IMR-90 (cell line): ENCODE results near the gene ADAM12. TPM values are rescaled to one million over a fixed set of nuclear protein-coding genes. Genes with fewer than 3 reads are reported as not detected.
A peak's percentile ranks its signal among the peaks of the same experiment; 100 is the strongest.

Experiments
- ATAC-seq: fragments of 200-7000 bp; cut with Tn5 transposase; 2 replicates; pipeline ENCODE4 v1.9.1; 2020; ENCODE audit warnings: low read depth, mild to moderate bottlenecking, moderate library complexity
- BruUV-seq: library from RNA; stranded (reverse); fragments of 400-500 nt; replicated peaks from 2 replicates; lab custom pipeline; 2021; lab: Mats Ljungman, UMichigan
- CTCF ChIA-PET: fragments of 300-600 bp; formaldehyde crosslinking; extraction: SDS; loops from one replicate; lab custom pipeline; 2021; ENCODE audit warnings: antibody characterized with exemption; lab: Yijun Ruan, JAX
- POLR2A ChIA-PET: fragments of 300-600 bp; sonication (Branson Sonifier 250); formaldehyde crosslinking; loops from one replicate; lab custom pipeline; 2022; ENCODE audit warnings: antibody characterized with exemption; ENCODE audit not compliant: unreplicated experiment; lab: Charles Lee
- DNase-seq: peaks from one replicate; pipeline ENCODE4 v3.0.0; 2013
- H2AFZ ChIP-seq: replicated peaks from 2 replicates; pipeline ENCODE3; 2013; ENCODE audit warnings: low read length, mild to moderate bottlenecking; ENCODE audit not compliant: poor library complexity
- H2AK5ac ChIP-seq: 2 replicates; pipeline ENCODE4 v1.6.1; 2013; ENCODE audit warnings: low read depth, low read length, inconsistent platforms
- H2AK9ac ChIP-seq: replicated peaks from 2 replicates; pipeline ENCODE3; 2013; ENCODE audit warnings: mild to moderate bottlenecking, low read depth, low read length, moderate library complexity; ENCODE audit not compliant: poor library complexity
- H2BK120ac ChIP-seq: 2 replicates; pipeline ENCODE4 v1.6.1; 2013; ENCODE audit warnings: low read depth, low read length, inconsistent platforms
- H2BK15ac ChIP-seq: 3 replicates; pipeline ENCODE4 v1.6.1; 2013; ENCODE audit warnings: low read depth, low read length, inconsistent platforms
- H2BK20ac ChIP-seq: 2 replicates; pipeline ENCODE4 v1.6.1; 2013; ENCODE audit warnings: low read depth, mild to moderate bottlenecking, inconsistent platforms, low read length, moderate library complexity
- H2BK5ac ChIP-seq: 2 replicates; pipeline ENCODE4 v1.6.1; 2013; ENCODE audit warnings: mild to moderate bottlenecking, low read depth, low read length, inconsistent platforms; ENCODE audit not compliant: poor library complexity, severe bottlenecking
- H3K14ac ChIP-seq: replicated peaks from 2 replicates; pipeline ENCODE4 v1.6.1; 2013; ENCODE audit warnings: low read depth, low read length, inconsistent platforms
- H3K18ac ChIP-seq: 2 replicates; pipeline ENCODE4 v1.6.1; 2013; ENCODE audit warnings: low read depth, low read length, control low read depth
- H3K23ac ChIP-seq: 2 replicates; pipeline ENCODE4 v1.6.1; 2013; ENCODE audit warnings: low read depth, low read length, inconsistent platforms
- H3K27ac ChIP-seq: 2 replicates; pipeline ENCODE4 v1.5.1; 2013; ENCODE audit warnings: mild to moderate bottlenecking, control low read depth, low read length; ENCODE audit not compliant: insufficient read depth
- H3K27me3 ChIP-seq: 2 replicates; pipeline ENCODE4 v1.6.1; 2013; ENCODE audit warnings: low read length; ENCODE audit not compliant: control insufficient read depth, insufficient read depth
- H3K36me3 ChIP-seq: 2 replicates; pipeline ENCODE4 v1.6.1; 2013; ENCODE audit warnings: low read length, mixed read lengths; ENCODE audit not compliant: control insufficient read depth, insufficient read depth
- H3K4ac ChIP-seq: 2 replicates; pipeline ENCODE4 v1.6.1; 2013; ENCODE audit warnings: low read depth, low read length, inconsistent platforms
- H3K4me1 ChIP-seq: 2 replicates; pipeline ENCODE4 v1.6.1; 2013; ENCODE audit warnings: low read length, mixed read lengths; ENCODE audit not compliant: control insufficient read depth, insufficient read depth
- H3K4me2 ChIP-seq: 2 replicates; pipeline ENCODE4 v1.6.1; 2013; ENCODE audit warnings: low read depth, mild to moderate bottlenecking, control low read depth, low read length, moderate library complexity
- H3K4me3 ChIP-seq: 2 replicates; pipeline ENCODE4 v1.5.1; 2013; ENCODE audit warnings: low read depth, mild to moderate bottlenecking, control low read depth, low read length, moderate library complexity; ENCODE audit not compliant: insufficient read depth
- H3K56ac ChIP-seq: 2 replicates; pipeline ENCODE4 v1.6.1; 2013; ENCODE audit warnings: low read length, inconsistent platforms; ENCODE audit not compliant: insufficient read depth; ENCODE audit errors: extremely low read depth
- H3K79me1 ChIP-seq, 2 experiments: 2 replicates each; pipeline ENCODE4 v1.6.1; 2013; ENCODE audit warnings: low read length in 2 of 2, inconsistent platforms in 1 of 2, low read depth in 1 of 2
- H3K9ac ChIP-seq: 2 replicates; pipeline ENCODE4 v1.6.1; 2013; ENCODE audit warnings: low read depth, low read length, control low read depth
- H3K9me1 ChIP-seq: 2 replicates; pipeline ENCODE4 v1.6.1; 2013; ENCODE audit warnings: low read length, inconsistent platforms; ENCODE audit not compliant: insufficient read depth
- H3K9me3 ChIP-seq: 2 replicates; pipeline ENCODE4 v1.6.1; 2013; ENCODE audit warnings: low read length; ENCODE audit not compliant: control insufficient read depth, insufficient read depth
- H4K20me1 ChIP-seq: 2 replicates; pipeline ENCODE4 v1.6.1; 2013; ENCODE audit warnings: low read length, inconsistent platforms; ENCODE audit not compliant: insufficient read depth
- H4K5ac ChIP-seq: 2 replicates; pipeline ENCODE4 v1.6.1; 2013; ENCODE audit warnings: mild to moderate bottlenecking, low read depth, low read length, control low read depth
- H4K8ac ChIP-seq, 2 experiments: 2 replicates each; pipeline ENCODE4 v1.6.1; 2013; ENCODE audit warnings: low read depth in 2 of 2, low read length in 2 of 2, control low read depth in 1 of 2, inconsistent platforms in 1 of 2
- H4K91ac ChIP-seq: 2 replicates; pipeline ENCODE4 v1.6.1; 2013; ENCODE audit warnings: low read depth, low read length, inconsistent platforms; ENCODE audit not compliant: insufficient read depth
- CEBPB ChIP-seq: IDR thresholded peaks from 2 replicates; pipeline ENCODE4 v1.6.1; 2012; ENCODE audit warnings: low read depth, low read length, improper control_type of control experiment
- CTCF ChIP-seq: conservative IDR thresholded peaks from 2 replicates; pipeline ENCODE4 v1.5.1; 2012; ENCODE audit warnings: mild to moderate bottlenecking, low read depth, low read length, improper control_type of control experiment
- MAZ ChIP-seq: IDR thresholded peaks from 2 replicates; pipeline ENCODE4 v1.6.1; 2012; ENCODE audit warnings: low read depth, mild to moderate bottlenecking, low read length, improper control_type of control experiment, moderate library complexity, borderline replicate concordance
- NFE2L2 ChIP-seq: fragments of 150-350 bp; IDR thresholded peaks from 2 replicates; pipeline ENCODE4 v1.6.1; 2016; ENCODE audit warnings: low read depth, mild to moderate bottlenecking, low read length
- RAD21 ChIP-seq: IDR thresholded peaks from 2 replicates; pipeline ENCODE4 v1.6.1; 2012; ENCODE audit warnings: low read length, improper control_type of control experiment
- RCOR1 ChIP-seq: IDR thresholded peaks from 2 replicates; pipeline ENCODE4 v1.6.1; 2012; ENCODE audit warnings: mild to moderate bottlenecking, low read length, improper control_type of control experiment; ENCODE audit not compliant: insufficient replicate concordance
- SMC3 ChIP-seq: fragments of 150-350 bp; IDR thresholded peaks from 2 replicates; pipeline ENCODE4 v1.6.1; 2016; ENCODE audit warnings: low read depth, mild to moderate bottlenecking, antibody characterized with exemption, low read length, moderate library complexity
- USF2 ChIP-seq: fragments of 150-350 bp; IDR thresholded peaks from 2 replicates; pipeline ENCODE4 v1.6.1; 2017; ENCODE audit warnings: mild to moderate bottlenecking, antibody characterized with exemption, low read length, low read depth
- WGBS, 2 experiments: methylation state at CpG; one replicate each; pipeline versions ENCODE4 v1.1.5 to v1.1.7; 2013; ENCODE audit warnings: missing lambda C conversion rate in 2 of 2; ENCODE audit not compliant: insufficient read length in 1 of 2; ENCODE audit errors: extremely low coverage in 2 of 2; 5-methylcytosine and 5-hydroxymethylcytosine counted together
- dilution Hi-C: fragments of 300-500 bp; cut with HindIII; formaldehyde crosslinking; loops from one replicate; pipeline ENCODE4 v1.14.3; 2018; ENCODE audit warnings: low sequenced_read_pairs; ENCODE audit not compliant: unreplicated experiment
- in situ Hi-C: fragments of 300-500 bp; cut with MboI; formaldehyde crosslinking; loops from 3 replicates; pipeline ENCODE4 v1.14.3; 2019; ENCODE audit warnings: low sequenced_read_pairs, inconsistent platforms, mixed read lengths
- intact Hi-C: fragments of 100-400 bp; cut with micrococcal nuclease; formaldehyde crosslinking; loops from 2 replicates; pipeline ENCODE4 v1.10.0; 2022
- polyA plus RNA-seq, 3 experiments: library from polyadenylated mRNA; depleted of rRNA; stranded (reverse); fragments of >200 nt; gene quantifications; 2 replicates each; pipeline ENCODE4 v1.2.3, GENCODE V29; 2012; ENCODE audit warnings: low replicate concordance in 1 of 3
- total RNA-seq: library from RNA; depleted of rRNA; stranded (reverse); fragments of >200 nt; gene quantifications from 2 replicates; pipeline ENCODE4 v1.2.3, GENCODE V29; 2012

ADAM12 gene
- total and polyA plus RNA-seq, 2 of the 4 experiments (the other 2 are of a cell fraction), result 9.6 to 10.2 TPM

DNA sequence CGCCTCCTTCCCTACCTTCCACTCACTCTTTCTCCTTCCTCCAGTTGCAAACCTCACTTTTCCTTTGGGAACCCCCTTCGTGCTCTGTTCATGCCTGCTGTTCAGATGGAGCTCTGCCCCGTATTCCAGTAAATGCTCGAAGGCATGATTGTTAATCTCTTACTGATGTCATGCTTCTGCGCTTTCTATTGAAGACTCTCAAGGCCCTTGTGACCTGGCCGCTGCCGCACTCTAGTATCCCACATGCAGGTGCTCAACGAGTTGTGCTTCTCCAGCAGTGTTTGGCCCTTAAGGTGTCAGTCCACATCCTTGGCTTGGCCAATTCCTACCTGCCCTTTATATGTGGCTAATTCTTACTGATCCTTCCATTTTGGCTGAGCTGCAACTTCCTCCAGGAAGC is 158.6 kb downstream of the ADAM12 start:
- no peak overlapping the region for H3K14ac ChIP-seq
- H4K5ac ChIP-seq, result no peak overlapping the region
- H3K4ac ChIP-seq, result peak overlapping the region; percentile 40; the same call in 1 of the 2 replicates
- no peak overlapping the region for H3K9ac ChIP-seq
- CTCF ChIA-PET, result no interaction called here
- no peak overlapping the region for H4K91ac ChIP-seq
- peaks cover 8% of the 10 kb centered on the region; the same call in 1 of the 2 replicates for H3K4me1 ChIP-seq
- no peak overlapping the region for H3K27ac ChIP-seq
- no peak overlapping the region for H4K8ac ChIP-seq
- TF ChIP-seq CTCF, result no peak
- no peak for TF ChIP-seq RCOR1
- no peak for TF ChIP-seq MAZ
- no peak for TF ChIP-seq NFE2L2
- no peak for TF ChIP-seq SMC3
- TF ChIP-seq USF2, result no peak
- no peak for TF ChIP-seq RAD21
- TF ChIP-seq CEBPB, result no peak
- 90% methylated on average over 8 of the region's 8 CpGs; no CpG with 5 or more reads in 1 of the 2 experiments for WGBS, 2 experiments
- H3K4me3 ChIP-seq, result no peak overlapping the region
- BruUV-seq, result no TSS peak
- H3K9me1 ChIP-seq, result peaks cover 6% of the 10 kb centered on the region
- no peak overlapping the region for H3K18ac ChIP-seq
- no peak overlapping the region for H2AFZ ChIP-seq
- H3K56ac ChIP-seq, result no peak overlapping the region
- no peaks in the 10 kb centered on the region for H4K20me1 ChIP-seq
- H3K4me2 ChIP-seq, result no peak overlapping the region
- POLR2A ChIA-PET, result no interaction called here
- no peak overlapping the region for H2AK9ac ChIP-seq
- peaks cover 0 to 5% of the 10 kb centered on the region in 2 experiments; a peak in 1 of 4 replicates for H3K79me1 ChIP-seq
- no peaks in the 10 kb centered on the region for H3K36me3 ChIP-seq
- H2BK20ac ChIP-seq, result no peak overlapping the region
- H2BK15ac ChIP-seq, result no peak overlapping the region
- H3K23ac ChIP-seq, result no peak overlapping the region
- no peak overlapping the region for H2BK5ac ChIP-seq
- DNase-seq (no peak), ATAC-seq (no peak)
- in situ Hi-C loops, result no loop called here
- no peaks in the 10 kb centered on the region for H3K9me3 ChIP-seq
- H2BK120ac ChIP-seq, result no peak overlapping the region
- intact Hi-C loops, result no loop called here
- H3K27me3 ChIP-seq, result no peaks in the 10 kb centered on the region
- dilution Hi-C loops, result no loop called here
- no peak overlapping the region; the same call in 1 of the 2 replicates for H2AK5ac ChIP-seq
